DND-41 (cell line): ENCODE data around the gene MRTFA.

Experiments used
- EZH2 ChIP-seq: IDR thresholded peaks from 3 replicates; pipeline ENCODE4 v1.6.1; 2012; ENCODE audit warnings: borderline replicate concordance, low read depth, mild to moderate bottlenecking, moderate library complexity, low read length, inconsistent platforms; ENCODE audit not compliant: severe bottlenecking
- TF ChIP-seq, protein P1 (sequence below): IDR thresholded peaks from 2 replicates; pipeline ENCODE4 v1.5.1; 2012; ENCODE audit warnings: borderline replicate concordance, low read length, moderate library complexity, mild to moderate bottlenecking; ENCODE audit not compliant: poor library complexity, severe bottlenecking; ENCODE audit errors: extremely low read depth

- TF ChIP-seq, protein P1, sequence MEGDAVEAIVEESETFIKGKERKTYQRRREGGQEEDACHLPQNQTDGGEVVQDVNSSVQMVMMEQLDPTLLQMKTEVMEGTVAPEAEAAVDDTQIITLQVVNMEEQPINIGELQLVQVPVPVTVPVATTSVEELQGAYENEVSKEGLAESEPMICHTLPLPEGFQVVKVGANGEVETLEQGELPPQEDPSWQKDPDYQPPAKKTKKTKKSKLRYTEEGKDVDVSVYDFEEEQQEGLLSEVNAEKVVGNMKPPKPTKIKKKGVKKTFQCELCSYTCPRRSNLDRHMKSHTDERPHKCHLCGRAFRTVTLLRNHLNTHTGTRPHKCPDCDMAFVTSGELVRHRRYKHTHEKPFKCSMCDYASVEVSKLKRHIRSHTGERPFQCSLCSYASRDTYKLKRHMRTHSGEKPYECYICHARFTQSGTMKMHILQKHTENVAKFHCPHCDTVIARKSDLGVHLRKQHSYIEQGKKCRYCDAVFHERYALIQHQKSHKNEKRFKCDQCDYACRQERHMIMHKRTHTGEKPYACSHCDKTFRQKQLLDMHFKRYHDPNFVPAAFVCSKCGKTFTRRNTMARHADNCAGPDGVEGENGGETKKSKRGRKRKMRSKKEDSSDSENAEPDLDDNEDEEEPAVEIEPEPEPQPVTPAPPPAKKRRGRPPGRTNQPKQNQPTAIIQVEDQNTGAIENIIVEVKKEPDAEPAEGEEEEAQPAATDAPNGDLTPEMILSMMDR, result no peak
- TF ChIP-seq EZH2, result no peak
These were observed 76.0 kb downstream of the MRTFA start for GRCh38 chr22:40560551-40560950.
